Mesenteric fat pad (tissue), 1 donor: Measurements from ENCODE around the gene ABCC4. TPM values are rescaled to one million over a fixed set of nuclear protein-coding genes. Genes with fewer than 3 reads are reported as not detected.

ENCODE experiments used
- DNase-seq: peaks from one replicate; pipeline ENCODE4 v3.0.0-alpha.2; 2020; ENCODE audit warnings: low spot score
- long read RNA-seq: library from polyadenylated mRNA; unstranded; transcript quantifications from one replicate; pipeline ENCODE4 v2.0.0, GENCODE V29; 2020
- total RNA-seq: library from RNA; stranded (reverse); fragmentation: NEBNext Ultra II Directional; extraction: Animal tissue kit (Norgen Biotek cat#: 25700); gene quantifications from one replicate; pipeline ENCODE4 v1.2.1, GENCODE V29; 2021
- donor health status: DM: yes; HTN: yes; CAD: no.

ABCC4 gene, protein sequence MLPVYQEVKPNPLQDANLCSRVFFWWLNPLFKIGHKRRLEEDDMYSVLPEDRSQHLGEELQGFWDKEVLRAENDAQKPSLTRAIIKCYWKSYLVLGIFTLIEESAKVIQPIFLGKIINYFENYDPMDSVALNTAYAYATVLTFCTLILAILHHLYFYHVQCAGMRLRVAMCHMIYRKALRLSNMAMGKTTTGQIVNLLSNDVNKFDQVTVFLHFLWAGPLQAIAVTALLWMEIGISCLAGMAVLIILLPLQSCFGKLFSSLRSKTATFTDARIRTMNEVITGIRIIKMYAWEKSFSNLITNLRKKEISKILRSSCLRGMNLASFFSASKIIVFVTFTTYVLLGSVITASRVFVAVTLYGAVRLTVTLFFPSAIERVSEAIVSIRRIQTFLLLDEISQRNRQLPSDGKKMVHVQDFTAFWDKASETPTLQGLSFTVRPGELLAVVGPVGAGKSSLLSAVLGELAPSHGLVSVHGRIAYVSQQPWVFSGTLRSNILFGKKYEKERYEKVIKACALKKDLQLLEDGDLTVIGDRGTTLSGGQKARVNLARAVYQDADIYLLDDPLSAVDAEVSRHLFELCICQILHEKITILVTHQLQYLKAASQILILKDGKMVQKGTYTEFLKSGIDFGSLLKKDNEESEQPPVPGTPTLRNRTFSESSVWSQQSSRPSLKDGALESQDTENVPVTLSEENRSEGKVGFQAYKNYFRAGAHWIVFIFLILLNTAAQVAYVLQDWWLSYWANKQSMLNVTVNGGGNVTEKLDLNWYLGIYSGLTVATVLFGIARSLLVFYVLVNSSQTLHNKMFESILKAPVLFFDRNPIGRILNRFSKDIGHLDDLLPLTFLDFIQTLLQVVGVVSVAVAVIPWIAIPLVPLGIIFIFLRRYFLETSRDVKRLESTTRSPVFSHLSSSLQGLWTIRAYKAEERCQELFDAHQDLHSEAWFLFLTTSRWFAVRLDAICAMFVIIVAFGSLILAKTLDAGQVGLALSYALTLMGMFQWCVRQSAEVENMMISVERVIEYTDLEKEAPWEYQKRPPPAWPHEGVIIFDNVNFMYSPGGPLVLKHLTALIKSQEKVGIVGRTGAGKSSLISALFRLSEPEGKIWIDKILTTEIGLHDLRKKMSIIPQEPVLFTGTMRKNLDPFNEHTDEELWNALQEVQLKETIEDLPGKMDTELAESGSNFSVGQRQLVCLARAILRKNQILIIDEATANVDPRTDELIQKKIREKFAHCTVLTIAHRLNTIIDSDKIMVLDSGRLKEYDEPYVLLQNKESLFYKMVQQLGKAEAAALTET (N-terminal part only)
- total RNA-seq = 9.4 TPM
- long read RNA-seq, partial matches to known transcripts = 6 of 12 reads
- long read RNA-seq, other reads (novel, unspliced or antisense) = 6 of 12 reads

DNA sequence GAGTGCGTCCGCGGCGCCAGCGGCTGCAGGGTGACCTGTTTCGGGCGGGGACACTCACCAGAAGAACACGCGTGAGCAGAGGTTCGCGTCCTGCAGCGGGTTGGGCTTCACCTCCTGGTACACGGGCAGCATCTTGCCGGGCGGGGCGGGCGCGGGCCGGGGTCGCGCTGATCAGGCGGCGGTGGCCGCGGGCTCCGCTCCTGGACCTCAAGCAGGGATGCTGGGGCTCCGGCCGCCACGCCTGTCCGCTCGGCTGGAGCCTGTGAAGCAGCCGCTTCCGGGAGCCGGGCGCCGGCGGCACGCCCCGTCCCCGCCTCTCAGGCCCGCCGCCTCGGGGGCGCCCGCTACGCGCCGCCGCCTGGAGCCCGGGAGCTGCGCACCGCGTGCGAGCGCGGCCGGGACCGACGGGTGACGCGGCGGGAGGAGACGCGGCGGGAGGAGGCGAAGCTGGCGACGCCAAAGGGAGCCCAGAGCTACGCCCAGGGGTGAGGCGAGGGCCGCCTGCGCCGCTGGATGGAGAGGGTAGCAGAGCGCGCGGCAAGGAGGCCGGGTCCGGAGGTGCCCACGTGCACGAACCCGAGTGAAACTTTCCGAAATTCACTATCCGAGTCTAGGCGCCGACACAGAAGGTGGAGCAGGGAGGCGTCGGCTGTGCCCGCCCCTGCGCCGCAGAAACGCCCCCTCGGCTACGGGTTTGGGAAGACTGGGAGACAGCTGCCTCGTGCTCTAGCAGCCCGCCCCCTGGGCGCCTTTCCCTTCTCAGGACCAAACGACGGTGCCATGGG is at the start of gene ABCC4:
Gene ABCC4, minus strand, starts transcription at position 269 of the 785 bp plus-strand sequence. Its CDS starts 137 bp downstream, at position 132.
- DNase-seq = peak; percentile 92

DNA sequence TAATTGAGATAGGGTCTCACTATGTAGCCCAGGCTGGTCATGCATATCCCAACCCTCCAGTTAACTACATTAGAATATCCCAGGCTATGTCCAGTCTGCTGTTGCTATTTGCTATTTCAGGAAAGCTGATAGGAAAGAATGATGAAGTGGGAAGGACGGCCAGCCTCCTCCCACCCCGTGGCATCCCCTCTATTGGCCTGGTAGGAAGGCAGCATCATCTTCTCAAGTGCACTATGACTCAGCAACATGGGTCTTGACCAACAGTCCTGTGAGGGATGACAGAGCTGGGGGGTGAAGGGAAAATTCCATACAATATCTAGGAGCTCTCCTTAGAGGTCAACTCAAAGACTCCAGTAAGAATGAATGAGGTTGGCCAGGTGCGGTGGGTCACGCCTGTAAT is 48.0 kb upstream of the ABCC4 start:
- no peak for DNase-seq

DNA sequence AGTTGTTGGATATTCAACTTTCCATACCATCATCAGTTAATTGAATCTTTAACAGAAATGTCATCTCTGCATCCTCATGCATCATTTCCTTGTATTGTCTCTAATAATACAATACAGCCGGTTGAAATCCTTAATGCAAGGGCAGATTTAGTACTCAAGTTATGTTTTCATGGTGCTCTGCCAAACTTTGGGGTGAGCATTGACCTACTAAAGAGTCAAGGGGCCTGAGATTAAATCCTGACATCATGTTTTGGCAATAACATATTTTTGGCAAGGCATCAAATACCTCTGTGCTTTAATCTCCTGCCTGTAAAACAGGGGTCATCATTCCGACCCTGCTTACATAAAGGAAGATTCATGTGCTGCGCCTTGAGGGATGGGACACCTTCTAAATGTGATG is 42.7 kb upstream of the ABCC4 start:
- no peak for DNase-seq

DNA sequence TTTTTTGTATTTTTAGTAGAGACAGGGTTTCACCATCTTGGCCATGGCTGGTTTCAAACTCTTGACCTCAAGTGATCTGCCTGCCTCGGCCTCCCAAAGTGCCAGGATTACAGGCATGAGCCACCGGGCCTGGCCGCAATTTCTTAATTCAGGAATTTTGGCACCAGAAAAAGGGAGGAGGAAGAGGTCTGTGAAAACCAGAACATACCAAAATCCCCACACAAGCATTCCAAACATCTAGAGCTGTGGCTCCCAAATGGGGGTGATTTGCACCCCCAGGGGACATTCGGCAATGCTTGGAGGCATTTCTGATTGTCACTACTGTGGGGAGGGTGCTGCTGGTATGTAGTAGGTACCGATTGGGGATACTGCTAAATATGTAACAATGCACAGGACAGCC is 40.2 kb upstream of the ABCC4 start:
- DNase-seq = no peak

DNA sequence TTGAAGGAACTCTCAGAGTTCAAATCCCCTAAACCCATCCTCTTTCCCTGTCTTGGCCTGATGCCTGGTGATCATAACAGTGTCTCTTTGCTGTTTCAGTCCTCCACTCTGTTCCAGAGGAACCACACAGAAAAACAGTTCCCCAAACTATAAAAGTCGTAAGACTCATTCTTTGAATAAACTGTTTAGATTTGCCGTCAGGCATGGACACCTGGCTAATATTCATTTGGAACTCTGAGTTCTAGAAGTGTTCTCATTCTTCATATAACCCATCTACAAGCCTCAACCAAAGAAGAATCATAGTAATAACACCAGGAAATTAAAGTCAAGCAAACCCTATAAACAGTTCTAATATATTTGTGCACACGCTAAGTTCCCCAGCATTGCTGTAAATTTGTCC is 37.7 kb upstream of the ABCC4 start:
- DNase-seq = no peak

DNA sequence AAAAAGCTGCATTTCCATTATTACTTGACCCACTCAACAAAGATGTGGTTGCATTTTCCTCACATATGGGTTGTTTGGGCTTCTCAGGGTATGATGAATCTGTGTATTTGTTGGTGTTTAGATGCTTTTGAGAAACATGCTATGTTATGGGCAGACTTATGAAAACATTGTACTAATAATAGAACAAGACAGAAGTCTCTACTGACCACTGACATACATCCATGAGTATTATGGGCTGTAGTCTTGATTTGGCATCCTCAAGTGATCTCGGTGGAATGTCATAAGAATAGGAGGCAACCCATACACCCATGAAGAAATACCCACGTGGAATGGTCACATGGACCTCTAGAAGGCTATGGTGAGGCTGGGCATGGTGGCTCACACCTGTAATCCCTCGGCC is 36.3 kb upstream of the ABCC4 start:
- DNase-seq = no peak

DNA sequence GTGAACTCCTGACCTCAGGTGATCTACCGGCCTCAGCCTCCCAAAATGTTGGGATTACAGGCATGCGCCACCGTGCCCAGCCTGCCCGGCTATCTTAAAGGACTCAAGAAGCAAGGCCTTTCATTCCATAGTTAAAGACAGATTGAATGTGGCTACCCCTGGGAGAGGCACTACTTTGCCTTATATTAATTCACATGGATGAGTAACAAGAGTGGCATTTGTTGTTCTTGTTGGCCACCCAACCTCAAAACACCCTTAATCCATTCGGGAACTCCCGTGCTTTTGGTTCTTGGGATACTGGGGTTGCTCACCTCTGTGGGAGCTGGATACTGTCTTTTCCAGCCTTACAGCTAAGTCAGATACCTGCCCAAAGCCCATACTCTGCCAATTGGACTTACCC is 34.4 kb upstream of the ABCC4 start:
- DNase-seq = no peak

DNA sequence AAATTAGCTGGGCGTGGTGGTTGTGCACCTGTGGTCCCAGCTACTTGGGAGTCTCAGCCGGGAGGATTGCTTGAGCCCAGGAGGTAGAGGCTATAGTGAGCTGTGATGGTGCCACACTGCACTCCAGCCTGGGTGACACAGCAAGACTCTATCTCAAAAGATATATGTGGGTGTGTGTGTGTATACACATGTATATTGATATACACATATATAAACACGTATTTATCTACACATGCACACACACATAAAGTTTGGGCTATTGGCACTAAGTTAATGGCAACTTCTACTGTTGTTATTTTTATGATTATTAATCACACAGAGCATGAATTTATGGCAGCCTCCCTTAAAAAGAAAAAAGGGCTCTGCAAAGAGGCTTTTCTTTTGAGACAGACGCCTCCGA is 27.1 kb upstream of the ABCC4 start:
- no peak for DNase-seq

DNA sequence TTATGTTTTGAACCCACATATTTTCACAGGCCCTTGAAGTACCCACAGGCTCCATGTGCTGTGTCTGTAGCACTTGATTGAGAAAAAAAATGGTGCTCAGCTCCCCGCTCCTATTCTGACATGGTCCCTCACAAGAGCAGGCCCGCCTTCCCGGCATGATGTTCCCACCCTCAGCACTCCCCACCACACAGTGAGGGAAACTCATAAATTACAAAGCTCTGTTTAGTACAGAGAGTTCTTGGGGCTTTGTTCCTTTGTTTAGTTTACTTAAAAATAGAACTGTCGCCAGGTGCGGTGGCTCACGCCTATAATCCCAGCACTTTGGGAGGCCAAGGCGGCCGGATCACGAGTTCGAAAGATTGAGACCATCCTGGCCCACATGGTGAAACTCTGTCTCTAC is 25.9 kb upstream of the ABCC4 start:
- no peak for DNase-seq

DNA sequence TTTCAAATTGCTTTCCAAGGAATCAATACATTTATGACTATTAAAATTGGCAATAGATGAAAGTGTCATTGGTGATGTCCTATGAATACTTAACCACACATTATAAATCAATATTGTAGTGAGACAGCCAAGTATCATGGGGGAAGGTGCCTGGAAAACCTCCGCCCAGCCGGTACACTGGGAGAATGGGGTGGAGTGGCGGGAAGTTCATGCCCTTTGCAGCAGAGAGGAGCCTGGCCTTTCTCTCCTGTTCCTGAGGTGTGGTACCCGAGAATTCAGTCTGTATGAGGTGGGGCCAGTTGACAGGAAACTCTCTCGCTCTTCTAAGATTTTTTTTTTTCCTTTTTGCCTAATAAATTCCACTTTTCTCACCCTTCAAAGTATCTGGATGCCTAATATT is 25.4 kb upstream of the ABCC4 start:
- DNase-seq = no peak

DNA sequence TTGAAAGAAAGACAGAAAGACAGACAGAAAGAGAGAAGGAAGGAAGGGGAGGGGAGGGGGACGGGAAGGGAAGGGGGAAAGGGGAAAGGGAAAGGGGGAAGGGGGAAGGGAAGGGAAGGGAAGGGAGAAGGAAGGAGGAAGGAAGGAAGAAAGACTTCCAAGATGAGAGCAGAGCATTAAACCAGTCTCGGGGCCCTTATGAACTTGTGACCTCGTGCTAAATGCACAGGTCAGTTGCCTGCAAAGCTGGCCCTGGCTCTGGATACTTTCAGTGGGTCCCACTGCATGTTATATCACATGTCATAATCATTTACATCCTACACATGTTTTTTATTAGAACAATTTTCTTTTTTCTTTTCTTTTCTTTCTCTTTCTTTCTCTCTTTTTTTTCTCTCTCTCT is 24.2 kb upstream of the ABCC4 start:
- no peak for DNase-seq

DNA sequence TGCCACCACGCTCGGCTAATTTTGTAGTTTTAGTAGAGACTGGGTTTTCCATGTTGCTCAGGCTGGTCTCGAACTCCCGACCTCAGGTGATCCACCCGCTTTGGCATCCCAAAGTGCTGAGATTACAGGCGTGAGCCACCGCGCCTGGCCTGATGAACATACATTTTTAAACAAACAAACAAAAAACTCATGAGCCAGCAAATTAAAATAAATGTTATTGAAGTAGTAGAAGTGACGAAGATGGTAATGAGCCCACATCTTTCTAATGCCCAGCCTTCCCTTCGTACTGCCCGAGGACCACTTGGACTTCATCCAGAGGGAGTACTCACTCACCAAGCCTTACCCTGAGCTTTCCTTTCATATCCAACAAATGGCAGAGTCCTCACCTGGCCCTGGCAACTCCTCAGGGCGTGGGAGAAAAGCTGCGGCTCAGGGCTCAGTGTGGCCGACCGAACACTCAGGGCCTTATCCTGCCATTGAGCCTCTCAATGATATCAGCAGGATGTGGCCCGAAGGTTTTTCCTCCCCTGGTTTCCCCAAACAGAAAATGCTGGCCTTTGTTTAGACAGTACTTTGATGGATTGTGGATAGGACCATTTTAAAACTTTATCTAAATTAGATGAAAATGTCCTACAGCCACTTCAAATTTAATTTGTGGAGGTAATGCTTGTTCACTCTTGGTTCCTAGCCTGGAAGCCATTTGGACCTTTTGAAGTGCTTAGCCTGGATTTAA is 22.8 kb upstream of the ABCC4 start:
- DNase-seq = no peak

DNA sequence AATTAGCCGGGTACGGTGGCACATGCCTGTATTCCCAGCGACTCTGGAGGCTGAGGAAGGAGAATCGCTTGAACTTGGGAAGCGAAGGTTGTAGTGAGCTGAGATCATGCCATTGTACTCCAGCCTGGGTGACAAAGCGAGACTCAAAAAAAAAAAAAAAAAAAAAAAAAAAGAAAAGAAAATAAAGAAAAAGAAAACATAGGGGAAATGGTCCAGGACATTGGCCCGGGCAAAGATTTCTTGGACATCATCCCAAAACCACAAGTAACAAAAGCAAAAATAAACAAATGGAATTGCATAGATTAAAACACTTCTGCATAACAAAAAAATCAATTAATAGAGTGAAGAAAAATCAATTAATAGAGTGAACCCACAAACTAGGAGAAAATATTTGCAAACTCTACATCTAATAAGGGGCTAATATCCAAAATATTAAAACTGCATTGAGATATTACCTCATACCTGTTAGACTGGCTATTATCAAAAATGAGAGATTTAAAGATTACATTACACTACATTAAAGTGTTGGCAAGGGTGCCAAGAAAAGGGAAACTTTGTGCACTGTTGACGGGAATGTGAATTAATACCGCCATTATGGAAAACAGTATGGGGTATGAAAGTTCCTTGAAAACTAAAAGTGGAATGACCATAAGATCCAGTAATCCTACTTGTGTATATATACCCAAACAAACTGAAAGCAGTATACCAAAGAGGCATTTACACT is 18.5 kb upstream of the ABCC4 start:
- DNase-seq = no peak

DNA sequence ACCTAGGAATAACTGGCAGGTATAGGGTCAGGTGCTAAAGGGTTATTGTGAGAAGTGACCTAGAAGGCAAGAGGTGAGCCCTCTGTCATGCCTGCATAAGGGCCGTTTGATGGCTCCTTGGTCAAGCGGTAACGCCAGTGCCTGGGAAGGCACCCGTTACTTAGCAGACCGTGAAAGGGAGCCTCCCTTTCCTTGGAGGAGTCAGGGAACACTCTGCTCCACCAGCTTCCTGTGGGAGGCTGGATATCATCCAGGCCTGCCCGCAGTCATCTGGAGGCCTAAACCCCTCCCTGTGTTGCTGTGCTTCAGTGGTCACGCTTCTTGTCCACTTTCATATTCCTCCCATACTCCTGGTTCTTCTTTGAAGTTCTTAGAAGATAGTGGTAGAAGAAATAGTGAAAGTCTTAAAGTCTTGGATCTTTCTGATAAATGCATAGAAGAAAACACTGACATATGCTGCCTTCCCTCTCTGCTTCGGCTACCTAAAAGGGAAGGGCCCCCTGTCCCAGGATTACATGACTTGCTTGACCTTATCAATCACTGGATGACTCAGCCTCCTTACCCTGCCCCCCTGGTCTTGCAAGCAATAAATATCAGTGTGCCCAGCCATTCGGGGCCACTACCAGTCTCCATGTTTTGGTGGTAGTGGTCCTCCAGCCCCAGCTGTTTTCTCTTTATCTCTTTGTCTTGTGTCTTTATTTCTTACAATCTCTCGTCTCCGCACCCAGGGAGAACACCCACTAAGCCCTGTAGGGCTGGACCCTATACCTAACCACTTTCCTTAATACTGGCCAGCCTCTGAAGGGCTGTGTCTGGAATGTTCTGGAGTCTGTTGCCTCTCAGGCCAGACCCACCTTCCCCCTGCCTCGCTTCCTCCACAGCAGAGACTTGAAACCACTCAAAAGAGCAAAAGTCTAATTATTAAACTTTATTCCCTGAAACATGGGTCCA is 16.1 kb upstream of the ABCC4 start:
- DNase-seq = no peak

DNA sequence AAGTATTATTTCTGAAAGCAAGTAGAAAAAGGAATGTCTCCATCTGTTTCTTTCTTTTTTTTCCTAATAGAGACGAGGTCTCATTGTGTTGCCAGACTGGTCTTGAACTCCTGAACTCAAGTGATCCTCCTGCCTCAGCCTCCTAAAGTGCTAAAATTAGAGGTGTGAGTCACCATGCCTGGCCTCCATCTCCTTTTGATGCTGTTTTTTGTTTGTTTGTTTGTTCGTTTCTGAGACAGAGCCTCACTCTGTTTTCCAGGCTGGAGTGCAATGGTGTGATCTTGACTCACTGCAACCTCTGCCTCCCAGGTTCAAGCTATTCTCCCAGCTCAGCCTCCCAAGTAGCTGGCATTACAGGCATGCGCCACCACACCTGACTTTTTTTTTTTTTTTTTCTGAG is 14.5 kb upstream of the ABCC4 start:
- no peak for DNase-seq

DNA sequence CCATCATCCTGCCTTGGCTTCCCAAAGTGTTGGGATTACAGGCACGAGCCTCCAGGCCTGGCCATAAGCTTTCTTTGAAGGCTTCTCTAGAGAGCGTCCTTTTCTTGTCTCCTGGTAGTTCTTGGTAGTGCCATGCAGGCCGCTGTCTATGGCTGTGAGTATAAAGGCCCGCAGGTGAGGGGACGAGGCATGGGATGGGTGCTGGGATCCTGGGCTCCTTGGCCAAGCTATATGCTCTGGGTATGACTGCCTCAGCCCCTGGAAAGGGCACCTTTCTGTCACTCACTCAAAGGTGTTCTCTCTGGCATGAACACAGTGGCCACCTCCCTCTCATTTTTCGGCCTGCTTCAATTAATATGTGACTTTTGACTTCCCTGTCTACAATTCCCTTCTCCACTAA is 6.3 kb upstream of the ABCC4 start:
- DNase-seq = no peak

DNA sequence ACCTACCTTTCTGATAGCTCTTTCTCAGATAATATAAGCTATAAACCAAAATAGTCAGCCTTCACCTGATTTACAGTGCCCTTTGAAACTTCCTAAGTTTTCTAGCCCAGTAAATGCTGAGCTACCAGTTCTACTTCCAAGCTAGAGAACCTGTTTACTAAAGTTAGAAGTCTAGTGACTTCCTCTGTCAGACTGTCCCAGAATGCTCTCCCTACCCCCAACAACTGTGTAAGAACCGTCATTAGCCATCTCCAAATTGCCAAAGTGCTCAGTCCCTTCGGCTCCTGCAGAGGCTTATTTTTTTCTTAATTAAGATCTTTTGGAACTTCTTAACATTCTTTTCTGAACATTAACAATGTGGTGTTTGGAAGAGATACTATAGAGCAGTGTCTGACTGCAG is 3.2 kb upstream of the ABCC4 start:
- DNase-seq = no peak

DNA sequence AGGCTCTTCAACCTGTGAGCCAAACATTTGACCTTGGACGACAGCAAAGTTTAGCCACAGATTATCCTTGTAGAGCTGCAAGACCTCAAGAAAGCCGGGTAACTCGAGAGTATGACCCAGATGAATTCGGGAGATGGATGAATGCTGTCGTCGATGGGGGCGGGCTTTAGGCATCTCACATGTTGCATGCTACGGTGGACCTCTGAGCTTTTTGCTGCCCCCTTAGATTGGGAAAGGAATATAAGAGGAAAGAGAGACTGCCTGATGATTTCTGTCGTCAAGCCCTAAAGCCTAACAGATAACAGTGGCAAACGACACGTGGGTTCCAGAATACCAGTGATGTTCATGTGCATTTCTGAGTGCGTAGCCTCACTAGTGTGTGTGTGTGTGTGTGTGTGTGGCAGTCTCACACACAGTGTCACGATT is 730 bp upstream of the ABCC4 start:
- no peak for DNase-seq
